Measurements from ENCODE around the gene KLF13.

- no peak for TF ChIP-seq CTCF (conservative IDR thresholded peaks at IDR 0.05)
- no peak for TF ChIP-seq ZFX (IDR thresholded peaks at IDR 0.05)
Measured at GRCh38 chr15:31402511-31403056, 75.9 kb downstream of the KLF13 start.
